B cell (primary cell): ENCODE measurements around the gene IGFALS.

Experiments
- EZH2 ChIP-seq: IDR thresholded peaks from 2 replicates; pipeline ENCODE4 v1.6.1; 2012; ENCODE audit warnings: borderline replicate concordance, low read depth, mild to moderate bottlenecking, moderate library complexity, low read length; ENCODE audit not compliant: insufficient read depth, poor library complexity, severe bottlenecking
- TF ChIP-seq, protein P1 (sequence below): fragments of 200-600 bp; IDR thresholded peaks from one replicate; pipeline ENCODE4 v1.8.0; 2022; ENCODE audit warnings: antibody characterized with exemption, mild to moderate bottlenecking

DNA sequence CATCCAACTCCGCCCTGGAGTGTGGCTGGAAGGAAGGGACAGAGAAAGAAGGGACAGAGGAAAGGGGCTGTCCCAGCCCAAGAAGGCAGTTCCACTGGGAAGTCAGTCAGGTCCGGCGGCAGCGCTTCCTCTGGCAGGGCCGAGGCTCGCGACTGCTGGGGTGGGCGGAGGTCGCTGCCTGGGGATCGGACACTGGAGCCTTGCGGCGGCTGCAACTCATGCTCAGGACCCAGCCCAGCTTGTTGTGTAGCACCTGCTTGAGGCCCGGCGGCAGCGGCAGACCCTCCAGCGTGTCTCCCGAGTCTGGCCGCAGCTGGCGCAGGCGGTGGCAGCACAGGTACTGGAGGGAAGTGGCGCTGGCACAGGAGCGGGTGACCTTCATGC, 16.5 kb downstream of the IGFALS start:
- TF ChIP-seq, protein P1, sequence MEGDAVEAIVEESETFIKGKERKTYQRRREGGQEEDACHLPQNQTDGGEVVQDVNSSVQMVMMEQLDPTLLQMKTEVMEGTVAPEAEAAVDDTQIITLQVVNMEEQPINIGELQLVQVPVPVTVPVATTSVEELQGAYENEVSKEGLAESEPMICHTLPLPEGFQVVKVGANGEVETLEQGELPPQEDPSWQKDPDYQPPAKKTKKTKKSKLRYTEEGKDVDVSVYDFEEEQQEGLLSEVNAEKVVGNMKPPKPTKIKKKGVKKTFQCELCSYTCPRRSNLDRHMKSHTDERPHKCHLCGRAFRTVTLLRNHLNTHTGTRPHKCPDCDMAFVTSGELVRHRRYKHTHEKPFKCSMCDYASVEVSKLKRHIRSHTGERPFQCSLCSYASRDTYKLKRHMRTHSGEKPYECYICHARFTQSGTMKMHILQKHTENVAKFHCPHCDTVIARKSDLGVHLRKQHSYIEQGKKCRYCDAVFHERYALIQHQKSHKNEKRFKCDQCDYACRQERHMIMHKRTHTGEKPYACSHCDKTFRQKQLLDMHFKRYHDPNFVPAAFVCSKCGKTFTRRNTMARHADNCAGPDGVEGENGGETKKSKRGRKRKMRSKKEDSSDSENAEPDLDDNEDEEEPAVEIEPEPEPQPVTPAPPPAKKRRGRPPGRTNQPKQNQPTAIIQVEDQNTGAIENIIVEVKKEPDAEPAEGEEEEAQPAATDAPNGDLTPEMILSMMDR: no peak
- TF ChIP-seq EZH2: no peak
